ENCODE results near the gene MAST4.

Gene MAST4

DNA sequence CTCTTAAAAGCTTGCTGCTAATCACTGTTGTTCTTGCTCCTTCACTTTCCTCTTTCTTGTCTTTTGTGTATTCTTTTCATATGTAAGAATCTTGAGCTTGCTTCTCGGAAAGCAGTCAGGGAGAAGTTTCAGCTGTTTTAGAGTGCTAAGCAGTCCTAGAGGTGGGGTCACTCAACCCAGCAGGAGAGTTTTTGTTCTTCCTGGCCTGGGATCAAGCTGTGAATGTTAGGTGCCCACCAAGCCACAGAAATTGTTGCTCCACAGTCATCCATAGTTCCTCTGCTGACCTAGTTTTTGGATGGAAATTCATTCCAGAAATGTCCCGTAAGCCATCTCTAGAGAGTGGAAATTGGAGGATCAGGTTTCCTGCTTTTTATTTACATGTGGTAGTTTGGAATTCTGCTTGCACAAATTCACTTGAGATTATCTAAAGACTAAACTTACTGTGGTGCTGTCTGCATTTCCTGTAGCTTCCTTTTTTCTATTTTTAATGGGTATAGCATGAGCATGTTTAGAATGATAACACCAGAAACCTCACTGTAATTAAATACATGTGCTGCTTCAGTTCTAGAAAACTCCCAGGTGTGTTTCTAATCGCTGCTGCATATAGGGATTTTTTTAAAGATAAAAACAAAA, 108.7 kb downstream of the MAST4 start:
- no peak for DNase-seq

DNA sequence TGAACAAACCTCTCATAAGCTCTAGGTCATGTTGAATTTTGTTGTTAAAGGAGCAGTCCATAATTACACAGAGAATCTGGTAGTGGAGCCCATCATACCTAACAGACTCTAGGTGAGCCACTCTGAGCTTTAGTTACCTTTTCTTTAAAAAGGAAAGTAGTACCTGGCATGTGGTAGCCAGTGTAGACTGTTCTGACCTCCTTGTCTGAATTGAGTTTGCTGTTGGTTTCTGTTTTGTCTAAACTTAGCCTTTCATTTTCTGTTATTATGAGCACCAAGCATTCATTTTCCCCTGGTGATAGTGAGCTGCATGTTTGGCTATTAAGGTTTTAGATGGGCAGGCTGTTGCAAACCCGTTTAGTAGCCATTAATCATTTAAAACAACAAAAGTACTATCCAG, 112.2 kb downstream of the MAST4 start:
- DNase-seq: no peak

DNA sequence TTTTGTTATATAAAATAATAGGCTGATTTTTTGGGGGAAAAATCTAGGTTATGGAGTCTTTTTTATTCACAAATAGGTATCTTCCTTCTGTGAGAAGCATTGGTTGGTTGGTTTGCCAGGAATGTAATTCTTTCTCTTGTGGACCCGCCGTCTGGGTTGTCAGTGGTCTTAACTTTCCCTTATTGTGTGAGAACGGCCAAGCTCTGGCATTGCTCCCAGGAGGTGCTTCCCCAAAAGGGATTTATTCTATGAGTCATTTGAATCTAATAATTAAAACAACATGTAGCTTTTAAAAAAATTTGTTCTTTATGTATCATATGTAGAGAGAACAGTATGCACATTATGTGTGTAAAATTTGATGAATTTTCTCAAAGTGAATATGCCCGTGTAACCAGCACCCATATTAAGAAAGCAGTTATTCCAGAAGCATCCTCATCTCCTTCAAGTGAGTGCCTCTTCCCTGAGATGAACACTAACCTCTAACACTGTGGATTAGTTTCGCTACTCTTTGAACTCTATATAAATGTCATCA, 114.4 kb downstream of the MAST4 start:
- no peak for DNase-seq

DNA sequence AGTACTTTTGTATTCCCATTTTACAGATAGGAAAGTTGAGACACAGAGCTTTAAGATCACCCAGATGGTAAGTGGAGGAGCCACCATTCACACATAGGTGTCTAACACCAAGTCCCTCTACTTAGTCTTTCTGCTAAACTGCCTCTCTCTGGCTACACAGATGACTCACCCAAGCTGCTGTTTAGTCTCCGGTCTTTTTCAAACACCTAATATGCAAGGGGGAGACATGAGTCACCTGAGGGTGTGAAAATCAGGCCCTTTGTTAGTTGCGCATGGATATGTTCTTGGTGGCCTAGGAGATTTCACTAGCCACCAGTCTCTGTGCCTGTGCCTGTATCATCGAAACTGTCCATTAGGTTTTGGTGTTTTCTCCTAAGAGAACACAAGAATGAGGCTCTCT, 117.8 kb downstream of the MAST4 start:
- no peak for DNase-seq

DNA sequence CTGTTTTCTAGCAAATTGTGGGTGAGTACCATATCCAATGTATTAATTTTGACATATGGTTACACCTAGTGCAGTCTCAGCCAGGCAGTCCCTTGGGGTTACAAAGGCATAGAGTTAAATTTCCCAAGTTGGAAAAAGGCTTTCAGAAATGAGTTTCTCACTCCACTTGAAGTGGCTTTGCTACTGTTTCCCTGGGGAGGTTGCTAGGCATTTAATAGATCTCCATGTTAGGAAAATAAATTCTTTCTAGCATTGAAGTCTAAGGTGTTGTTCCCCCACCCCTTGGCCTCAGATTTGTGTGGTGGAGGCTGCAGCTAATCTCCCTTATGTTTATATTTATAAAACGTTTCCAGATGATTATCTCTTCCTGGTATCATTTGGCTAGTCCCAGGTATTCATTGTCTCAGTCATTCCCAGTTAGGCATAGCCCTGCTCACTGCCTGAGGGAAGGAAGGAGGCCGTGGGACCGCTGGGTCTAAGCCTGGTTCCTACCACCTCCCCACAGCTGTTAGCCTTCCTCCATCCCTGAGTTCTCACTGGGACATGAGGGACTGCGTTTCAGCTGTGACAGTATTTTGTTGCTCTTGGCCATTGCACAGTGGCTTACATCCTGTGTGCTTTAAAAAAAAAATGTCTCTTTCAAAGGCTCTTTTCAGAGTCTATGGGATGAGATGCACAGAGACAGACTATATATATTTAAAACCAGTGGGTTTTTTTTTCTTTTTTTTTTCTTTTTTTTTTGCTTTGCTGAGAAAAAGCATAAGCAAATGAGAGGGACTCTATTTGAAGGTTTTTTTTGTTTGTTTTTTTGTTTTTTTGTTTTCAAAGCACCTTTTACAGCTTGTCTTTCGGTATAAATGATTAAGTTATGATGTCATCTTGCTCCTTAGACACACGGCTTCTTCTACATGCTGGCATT, 121.5 kb downstream of the MAST4 start:
- no peak for DNase-seq

DNA sequence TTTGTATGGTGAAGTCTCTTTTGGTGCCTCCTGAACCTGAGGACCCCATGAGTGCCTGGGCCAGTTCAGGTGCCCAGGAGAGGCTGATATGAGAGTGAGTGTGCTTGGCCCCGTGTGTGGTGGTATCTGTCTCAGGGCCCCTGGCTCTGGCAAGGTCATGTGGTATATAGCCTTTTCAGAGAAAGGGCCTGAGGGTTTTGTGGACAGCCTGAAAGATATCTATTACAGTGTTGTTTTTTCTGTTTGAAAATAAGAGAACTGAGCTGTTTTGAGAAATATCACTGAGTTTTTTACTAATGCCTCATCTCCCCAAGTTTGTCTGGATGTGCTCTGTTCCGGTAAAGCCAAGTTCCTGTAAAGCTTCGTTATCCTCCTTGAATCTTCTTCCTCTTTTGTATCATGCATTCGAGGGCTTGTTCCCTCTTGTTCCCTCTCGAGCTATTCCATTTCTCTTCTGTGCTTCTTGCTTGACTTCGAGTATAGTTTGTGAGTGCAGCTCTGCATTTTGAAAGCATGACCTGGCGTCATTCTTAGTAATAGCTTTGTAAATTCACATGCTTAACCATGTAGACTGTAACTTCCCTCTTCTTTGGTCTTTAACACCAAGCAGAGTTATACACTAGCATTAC, 122.3 kb downstream of the MAST4 start:
- DNase-seq: no peak

DNA sequence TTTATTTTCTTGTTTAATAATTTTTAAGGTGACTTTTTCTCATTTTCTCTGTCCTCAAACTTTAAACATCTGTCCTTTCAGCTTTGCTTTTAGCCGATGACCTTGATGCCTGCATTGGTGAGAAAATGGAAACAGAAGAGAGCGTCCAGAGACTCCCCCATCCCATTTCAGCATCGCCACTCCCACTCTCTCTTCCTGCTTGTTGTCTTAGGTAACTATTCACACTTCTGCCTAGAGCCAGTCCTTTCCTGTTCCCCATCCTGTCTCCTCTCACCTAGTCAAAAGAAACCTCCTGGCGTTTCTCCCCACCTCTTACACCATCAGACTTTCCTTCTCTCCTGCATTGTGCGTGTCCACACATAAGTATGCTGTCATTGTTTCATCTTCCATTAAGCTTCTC, 124.6 kb downstream of the MAST4 start:
- no peak for DNase-seq

DNA sequence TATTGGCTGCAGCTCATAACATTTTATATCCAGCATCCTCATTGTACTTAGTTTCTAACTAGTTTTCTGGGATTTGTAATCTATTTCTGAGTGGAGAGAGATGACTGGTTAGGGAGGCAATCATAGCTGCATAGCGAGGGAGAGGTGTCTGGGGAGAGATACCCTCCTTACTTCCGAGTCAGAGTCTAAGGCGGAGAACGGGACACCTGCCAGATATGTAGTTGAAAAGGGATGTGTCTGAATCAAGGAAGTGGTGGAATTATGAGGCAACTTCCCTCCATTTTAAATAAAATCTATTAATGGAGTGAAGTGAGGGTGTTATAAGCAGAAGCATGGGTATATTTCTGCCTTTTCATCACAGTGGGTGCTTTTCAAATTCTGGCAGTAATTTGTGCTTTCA, 126.5 kb downstream of the MAST4 start:
- DNase-seq: no peak

DNA sequence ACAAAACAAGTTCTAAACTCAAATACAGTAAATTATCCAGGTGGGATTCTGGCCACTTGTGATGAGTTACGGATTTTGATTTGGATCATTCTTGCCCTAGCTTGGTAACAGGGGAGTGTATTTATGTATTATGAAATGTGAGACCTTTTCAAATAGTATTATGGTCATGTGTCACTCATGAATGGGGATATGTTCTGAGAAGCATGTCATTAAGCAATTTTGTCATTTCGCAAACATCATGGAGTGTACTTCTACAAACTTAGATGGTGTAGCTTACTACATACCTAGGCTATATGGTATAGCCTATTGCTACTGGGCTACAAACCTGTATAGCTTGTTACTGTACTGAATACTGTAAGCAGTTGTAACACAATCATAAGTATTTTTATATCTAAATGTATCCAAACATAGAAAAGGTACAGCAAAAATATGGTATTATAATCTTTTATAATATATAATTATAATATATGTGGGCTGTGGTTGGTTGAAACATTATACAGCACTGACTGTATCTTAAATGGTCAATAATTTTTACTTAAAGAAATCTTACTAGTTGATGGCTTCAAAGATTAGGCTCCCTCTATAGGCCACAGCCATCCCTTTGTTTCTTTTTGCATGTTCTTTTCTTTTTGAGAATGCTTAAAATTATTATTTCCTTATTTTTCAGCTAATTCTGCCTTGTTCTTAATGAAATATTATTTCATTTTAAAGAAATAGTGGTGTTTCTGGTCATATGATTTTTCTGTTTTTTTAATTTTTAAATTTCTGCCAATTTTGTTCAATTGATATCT, 128.4 kb downstream of the MAST4 start:
- no peak for DNase-seq

DNA sequence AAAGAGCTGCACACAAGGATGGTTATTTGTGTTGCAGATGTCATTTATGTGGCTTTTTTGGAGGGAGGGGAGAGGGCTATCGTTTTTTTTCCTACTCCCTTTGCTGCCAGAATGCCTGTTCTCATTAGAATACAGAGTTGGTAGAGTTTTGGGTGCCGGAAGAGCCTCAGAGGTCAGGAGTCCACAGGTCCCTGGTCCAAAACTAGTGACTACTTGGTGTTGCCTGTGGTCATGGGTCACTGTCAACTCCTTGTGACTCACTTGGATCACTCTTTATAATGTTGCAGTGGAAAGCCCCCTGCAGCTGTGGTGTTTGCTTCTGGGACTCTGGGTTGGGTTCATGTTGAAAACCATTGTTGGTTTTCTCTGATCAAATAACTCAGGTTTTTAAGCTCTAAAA, 131.4 kb downstream of the MAST4 start:
- no peak for DNase-seq

DNA sequence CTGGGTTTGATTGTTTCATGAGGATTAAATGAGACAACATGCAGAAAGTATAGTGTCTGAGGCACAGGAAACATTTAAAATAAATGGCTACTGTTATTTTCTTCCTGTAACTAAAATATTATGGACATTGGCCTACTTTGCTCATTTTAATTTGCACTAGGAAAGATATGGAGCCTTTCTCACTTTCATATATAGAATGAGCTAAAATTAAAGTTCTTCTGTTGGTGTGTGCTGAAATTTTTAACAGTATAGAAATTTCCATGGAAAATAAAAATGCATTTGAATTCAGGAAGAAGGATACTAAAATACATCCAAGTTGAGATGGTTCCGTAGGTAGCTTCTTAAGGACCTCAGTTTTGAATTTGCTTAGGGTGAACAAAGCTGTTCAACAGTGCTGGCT, 131.9 kb downstream of the MAST4 start:
- DNase-seq: no peak

DNA sequence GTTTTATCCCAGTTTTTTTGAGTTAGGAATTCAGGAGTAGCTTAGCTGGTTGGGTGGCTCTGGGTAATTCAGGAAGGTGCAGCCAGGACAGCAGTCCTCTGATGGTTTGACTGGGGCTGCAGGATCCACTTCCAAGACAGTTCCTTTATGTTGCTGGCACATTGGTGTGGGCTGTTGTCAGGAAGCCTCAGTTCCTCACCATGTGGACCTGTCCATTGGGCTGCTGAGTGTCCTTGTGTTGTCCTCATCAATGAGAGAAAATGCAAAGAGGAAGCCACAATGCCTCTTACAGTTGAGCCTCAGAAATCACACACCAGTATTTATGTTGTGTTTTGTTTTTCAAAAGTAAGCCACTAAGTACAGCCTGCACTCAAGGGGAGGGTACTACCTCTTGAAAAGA, 140.9 kb downstream of the MAST4 start:
- no peak for DNase-seq

DNA sequence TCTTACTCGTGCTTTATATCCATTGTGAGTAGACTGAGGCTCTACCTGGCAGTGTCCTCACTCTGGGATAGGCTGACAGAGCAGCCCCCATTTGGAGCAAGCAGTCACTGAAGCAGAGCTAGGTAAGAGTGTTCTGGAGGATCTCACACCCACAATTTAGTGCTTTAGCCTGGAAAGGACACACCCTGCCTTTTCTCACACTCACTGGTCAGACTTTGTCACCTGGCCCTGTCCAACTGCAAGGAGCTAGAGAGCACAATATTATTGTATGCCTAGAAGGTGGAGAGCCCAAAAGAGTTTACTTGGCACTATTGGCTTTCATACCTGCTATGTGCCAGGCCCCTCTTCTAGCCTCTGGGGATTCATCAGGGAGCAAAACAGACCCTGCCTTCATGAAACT, 141.9 kb downstream of the MAST4 start:
- no peak for DNase-seq

DNA sequence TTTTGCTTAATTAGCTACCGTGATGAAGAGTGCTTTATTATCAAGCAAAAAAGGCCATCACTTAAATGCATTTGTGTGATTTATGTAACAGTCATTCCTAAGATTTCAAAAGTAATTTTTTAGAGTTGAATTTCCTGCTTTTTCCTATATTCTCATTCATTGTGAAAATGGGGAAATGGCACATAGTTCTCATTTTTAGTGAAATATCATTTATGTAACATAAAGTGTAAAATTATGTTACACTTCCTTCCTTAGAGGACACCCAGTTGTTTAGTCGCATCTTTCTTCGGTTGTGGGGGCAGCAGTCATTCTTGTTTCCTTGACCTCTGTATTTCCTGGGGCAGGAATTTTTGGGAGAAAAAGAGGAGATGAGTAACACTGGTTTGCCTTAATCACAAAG, 142.8 kb downstream of the MAST4 start:
- no peak for DNase-seq

DNA sequence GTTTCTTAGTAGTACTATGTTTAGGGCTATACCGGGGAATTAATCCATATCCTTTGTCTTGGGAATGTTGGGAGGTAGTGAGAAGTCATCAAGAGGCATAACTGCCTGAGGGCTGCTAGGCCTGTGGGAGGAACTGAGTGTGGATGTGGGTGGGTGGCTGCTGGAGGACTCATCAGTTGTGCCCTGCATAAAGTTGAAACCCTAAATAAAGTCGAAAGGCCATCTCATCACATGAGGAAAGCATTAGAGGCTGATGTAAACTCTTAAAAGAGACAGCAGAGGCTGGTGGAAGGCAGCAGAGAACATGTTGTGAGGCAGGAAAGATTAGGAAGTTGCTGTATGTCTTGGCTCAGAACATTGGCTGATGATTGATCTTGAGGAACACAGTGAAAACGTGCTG, 143.8 kb downstream of the MAST4 start:
- DNase-seq: no peak

DNA sequence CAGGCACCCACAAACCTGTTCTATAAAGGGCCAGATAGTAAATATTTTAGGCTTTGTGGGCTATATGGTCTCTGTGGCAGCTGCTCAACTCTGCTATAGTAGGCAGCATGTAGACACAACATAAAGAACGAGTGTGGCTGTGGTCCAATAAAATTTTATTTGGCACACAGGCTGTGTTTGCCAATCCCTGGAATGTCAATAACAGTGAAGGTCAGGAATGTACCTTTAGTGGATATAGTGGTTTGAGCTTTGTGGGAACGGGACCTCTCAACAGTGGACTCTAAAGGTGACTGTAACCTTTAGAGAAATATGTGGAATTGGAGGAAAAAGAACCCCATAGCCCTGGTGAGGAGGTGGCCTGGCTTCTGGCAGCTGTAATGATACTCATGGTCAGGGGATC, 145.2 kb downstream of the MAST4 start:
- no peak for DNase-seq

DNA sequence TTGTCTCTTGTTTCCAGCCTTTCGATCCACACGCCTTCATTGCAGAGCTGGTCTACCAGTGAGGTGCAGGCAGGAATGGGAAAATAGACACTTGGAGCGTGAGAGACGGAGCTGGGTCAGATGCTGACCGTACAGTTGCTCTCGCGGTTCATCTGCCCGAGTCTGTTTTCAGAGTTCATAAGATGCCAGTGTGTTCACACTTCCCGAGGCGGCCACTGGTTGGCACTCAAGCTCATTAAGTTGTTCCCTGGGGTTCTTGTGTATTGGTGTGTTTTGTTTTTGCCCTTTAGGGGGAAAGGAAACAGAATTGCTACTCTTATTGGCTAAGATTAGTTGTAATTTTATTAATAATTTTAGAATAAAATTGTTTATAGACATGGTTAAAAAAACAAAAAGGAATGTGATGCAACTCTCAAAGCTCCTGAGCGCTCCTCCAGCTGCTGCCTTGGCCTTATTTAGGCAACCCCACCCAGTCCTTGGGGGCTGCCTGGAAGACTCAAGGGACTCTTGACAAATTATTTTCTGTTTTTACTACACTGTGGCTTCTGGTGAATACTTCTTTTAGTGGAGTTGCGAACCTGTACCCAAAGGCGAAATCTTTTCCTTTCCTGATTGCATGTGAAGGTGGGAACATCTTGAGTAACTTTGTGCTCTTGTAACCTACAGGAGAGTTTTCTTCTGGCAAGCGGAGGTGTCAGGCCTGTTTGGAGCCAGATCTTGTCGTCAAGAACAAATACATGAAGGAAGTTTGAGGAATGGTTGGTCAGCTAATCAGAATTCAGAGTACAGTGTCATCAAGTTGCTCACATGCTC, 146.1 kb downstream of the MAST4 start:
- DNase-seq: no peak

DNA sequence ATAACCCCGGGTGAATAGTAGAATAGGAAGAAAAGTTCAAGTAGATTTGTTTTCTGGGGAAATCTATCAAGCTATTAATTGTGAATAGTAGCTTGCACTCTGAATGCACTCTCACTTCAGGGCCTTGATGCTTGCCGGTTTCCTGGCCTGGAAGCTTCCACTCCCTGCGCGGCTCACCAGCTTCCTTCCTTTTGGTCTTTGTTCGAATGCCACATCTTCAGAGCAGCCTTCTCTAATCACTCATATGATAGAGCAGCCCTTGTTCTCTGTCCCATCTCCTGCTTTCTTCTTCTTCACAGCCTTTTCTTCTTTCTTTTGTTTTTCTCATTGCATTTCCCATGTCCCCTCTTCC, 146.7 kb downstream of the MAST4 start:
- no peak for DNase-seq

DNA sequence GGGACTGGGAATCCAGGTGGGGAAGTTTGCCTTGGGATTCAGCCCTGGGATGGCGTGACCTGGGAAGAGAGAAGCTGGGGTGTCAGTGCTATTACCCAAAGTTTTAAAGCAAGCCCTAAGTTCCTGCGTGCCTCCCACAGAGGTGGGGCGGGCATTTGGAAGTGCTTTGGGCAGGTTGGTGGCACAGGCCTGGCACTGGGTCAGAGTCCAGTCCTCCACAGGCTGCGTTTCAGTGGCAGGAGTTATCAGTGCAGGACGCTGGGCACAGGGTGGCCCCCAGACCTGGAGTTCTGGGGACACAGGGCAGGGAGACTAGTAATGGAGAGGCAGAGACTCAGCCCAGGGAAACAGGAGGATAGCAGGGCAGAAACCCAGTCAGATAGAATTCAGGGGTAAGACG, 147.2 kb downstream of the MAST4 start:
- DNase-seq: no peak

DNA sequence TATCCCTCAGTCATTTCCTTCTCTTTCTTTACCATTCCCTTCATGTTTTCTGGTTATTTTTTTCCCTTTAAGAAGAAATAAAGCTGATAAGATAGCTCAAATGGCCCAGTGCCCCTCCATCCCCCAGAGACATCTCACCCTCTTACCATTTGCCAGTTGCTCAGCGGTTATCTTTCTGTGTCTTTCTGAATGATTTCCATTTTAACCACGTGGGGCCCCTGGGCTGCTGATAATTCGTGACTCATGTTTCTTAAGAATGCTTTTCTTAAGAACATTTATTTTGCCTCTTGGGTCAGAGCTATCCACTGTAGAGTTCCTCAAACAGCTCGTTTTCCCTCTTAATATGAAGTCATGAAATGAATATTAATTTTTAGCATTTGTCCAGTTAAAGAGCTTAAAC, 147.8 kb downstream of the MAST4 start:
- DNase-seq: no peak

DNA sequence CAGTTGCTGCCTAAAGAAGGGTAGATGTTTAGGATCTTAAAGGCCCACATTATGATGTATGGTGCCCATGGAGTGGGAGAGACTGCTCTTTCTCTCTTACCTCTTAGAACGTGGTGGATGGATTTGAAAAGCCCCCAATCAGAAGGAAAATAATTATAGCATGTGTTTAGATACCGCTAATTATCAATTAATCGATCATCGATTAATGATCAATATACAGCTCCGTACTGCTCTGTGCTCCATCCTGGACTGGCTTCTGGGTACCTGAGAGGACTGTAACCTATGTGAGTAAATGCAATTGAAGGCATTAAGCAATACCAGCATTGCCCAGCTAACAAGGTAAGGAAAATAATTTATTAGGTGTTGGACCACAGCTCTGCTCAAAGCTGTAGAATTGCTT, 149.1 kb downstream of the MAST4 start:
- DNase-seq: no peak

DNA sequence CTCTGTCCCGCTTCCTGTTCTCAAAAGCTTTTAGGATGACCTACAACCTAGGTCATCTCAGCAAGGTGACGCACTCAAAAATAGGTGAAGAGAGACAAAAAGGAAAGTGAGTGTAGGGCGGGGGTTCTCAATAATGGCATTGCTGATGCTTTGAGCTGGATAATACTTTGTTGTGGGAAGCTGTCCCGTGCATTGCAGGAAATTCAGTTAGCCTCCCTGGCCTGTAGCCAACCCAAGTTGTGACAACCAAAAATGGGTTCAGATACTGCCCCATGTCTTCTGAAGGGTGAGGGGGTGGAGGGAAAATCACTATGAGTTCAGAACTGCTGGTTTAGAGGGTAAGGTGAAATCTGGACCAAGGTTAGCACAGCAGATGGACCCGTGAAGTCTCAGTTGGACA, 151.4 kb downstream of the MAST4 start:
- DNase-seq: no peak
